ENCODE data around the gene MYF6.

MYF6 gene

DNA sequence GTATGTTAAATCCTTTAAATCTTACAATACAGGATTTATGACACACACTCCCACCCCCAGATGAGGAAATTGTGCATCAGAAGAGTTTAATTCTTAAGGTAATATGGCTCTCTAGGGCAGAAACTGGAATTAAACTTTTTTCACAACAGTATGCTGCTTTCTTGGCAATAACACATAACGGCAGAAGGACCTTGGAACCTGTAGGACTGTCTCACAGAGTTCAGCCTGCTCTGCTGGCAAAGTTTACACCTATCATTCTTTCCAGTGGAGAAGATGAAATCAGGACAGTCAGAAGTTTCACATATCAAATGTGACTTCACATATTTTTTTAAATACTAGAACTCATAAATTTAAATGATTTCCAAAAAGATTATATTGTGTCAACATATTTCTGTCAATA lies 30.6 kb upstream of the MYF6 start:
- Histone ChIP-seq H3K4me3 (ENCODE audit: low read length) (no peak overlapping the region), H3K9ac (ENCODE audit: low read length) (no peak overlapping the region), H3K4me1 (ENCODE audit: control insufficient read depth, low read depth, low read length) (no peaks in the 10 kb centered on the region), H2BK15ac (replicated peaks; ENCODE audit: low read depth) (no peak overlapping the region), H3K4ac (ENCODE audit: low read depth, low read length) (no peak overlapping the region), H3K56ac (ENCODE audit: low read length) (no peak overlapping the region), H2BK120ac (ENCODE audit: low read depth, low read length) (no peak overlapping the region), H3K23ac (ENCODE audit: low read length) (no peak overlapping the region), H4K8ac (ENCODE audit: low read depth, low read length) (no peak overlapping the region), H4K5ac (ENCODE audit: low read length) (no peak overlapping the region), H3K27ac (ENCODE audit: low read depth, low read length) (no peak overlapping the region), H3K36me3 (ENCODE audit: control insufficient read depth, insufficient read depth, low read length) (no peaks in the 10 kb centered on the region), H3K79me1 (ENCODE audit: low read length) (no peaks in the 10 kb centered on the region), H2BK5ac (ENCODE audit: low read length) (no peak overlapping the region), H3K27me3 (ENCODE audit: insufficient read depth, low read length, poor library complexity) (no peaks in the 10 kb centered on the region), H3K79me2 (ENCODE audit: control insufficient read depth, insufficient read depth, low read length) (no peaks in the 10 kb centered on the region), H3K18ac (ENCODE audit: low read length) (no peak overlapping the region), H3K4me2 (ENCODE audit: low read length) (no peak overlapping the region), H2AK5ac (ENCODE audit: low read length) (no peak overlapping the region)
- no CpG with 5 or more reads among the region's 1 CpG for WGBS (ENCODE audit: extremely low coverage, insufficient coverage, low lambda C conversion rate)
- no peak for DNase-seq

- H3K4me3 ChIP-seq (ENCODE audit: low read length): no peak overlapping the region
- H3K4me2 ChIP-seq (ENCODE audit: low read length): no peak overlapping the region
- no peak overlapping the region for H4K8ac ChIP-seq (ENCODE audit: low read depth, low read length)
- H3K9ac ChIP-seq (ENCODE audit: low read length): no peak overlapping the region
- H2BK120ac ChIP-seq (ENCODE audit: low read depth, low read length): no peak overlapping the region
- no peak overlapping the region for H3K56ac ChIP-seq (ENCODE audit: low read length)
- H2BK15ac ChIP-seq (replicated peaks; ENCODE audit: low read depth): no peak overlapping the region
- no CpG with 5 or more reads among the region's 1 CpG for WGBS (ENCODE audit: extremely low coverage, insufficient coverage, low lambda C conversion rate)
- H3K36me3 ChIP-seq (ENCODE audit: control insufficient read depth, insufficient read depth, low read length): no peaks in the 10 kb centered on the region
- H2AK5ac ChIP-seq (ENCODE audit: low read length): no peak overlapping the region
- H4K5ac ChIP-seq (ENCODE audit: low read length): no peak overlapping the region
- DNase-seq: no peak
- H3K79me1 ChIP-seq (ENCODE audit: low read length): no peaks in the 10 kb centered on the region
- H3K4ac ChIP-seq (ENCODE audit: low read depth, low read length): no peak overlapping the region
- no peak overlapping the region for H3K23ac ChIP-seq (ENCODE audit: low read length)
- no peaks in the 10 kb centered on the region for H3K27me3 ChIP-seq (ENCODE audit: insufficient read depth, low read length, poor library complexity)
- no peak overlapping the region for H3K27ac ChIP-seq (ENCODE audit: low read depth, low read length)
- no peak overlapping the region for H3K18ac ChIP-seq (ENCODE audit: low read length)
- no peaks in the 10 kb centered on the region for H3K79me2 ChIP-seq (ENCODE audit: control insufficient read depth, insufficient read depth, low read length)
- H2BK5ac ChIP-seq (ENCODE audit: low read length): no peak overlapping the region
- H3K4me1 ChIP-seq (ENCODE audit: control insufficient read depth, low read depth, low read length): no peaks in the 10 kb centered on the region
These were observed 29.4 kb upstream of the MYF6 start for GRCh38 chr12:80677994-80678393.

- no peak overlapping the region for H3K27ac ChIP-seq (ENCODE audit: low read depth, low read length)
- no peak overlapping the region for H4K8ac ChIP-seq (ENCODE audit: low read depth, low read length)
- no peak overlapping the region for H3K23ac ChIP-seq (ENCODE audit: low read length)
- H3K79me1 ChIP-seq (ENCODE audit: low read length): no peaks in the 10 kb centered on the region
- no CpG with 5 or more reads among the region's 3 CpGs for WGBS (ENCODE audit: extremely low coverage, insufficient coverage, low lambda C conversion rate)
- no peak overlapping the region for H4K5ac ChIP-seq (ENCODE audit: low read length)
- no peak overlapping the region for H3K4me3 ChIP-seq (ENCODE audit: low read length)
- no peaks in the 10 kb centered on the region for H3K27me3 ChIP-seq (ENCODE audit: insufficient read depth, low read length, poor library complexity)
- H3K36me3 ChIP-seq (ENCODE audit: control insufficient read depth, insufficient read depth, low read length): no peaks in the 10 kb centered on the region
- H3K56ac ChIP-seq (ENCODE audit: low read length): no peak overlapping the region
- no peak overlapping the region for H2BK5ac ChIP-seq (ENCODE audit: low read length)
- H2BK15ac ChIP-seq (replicated peaks; ENCODE audit: low read depth): no peak overlapping the region
- H3K4ac ChIP-seq (ENCODE audit: low read depth, low read length): no peak overlapping the region
- no peak overlapping the region for H3K4me2 ChIP-seq (ENCODE audit: low read length)
- DNase-seq: no peak
- H3K4me1 ChIP-seq (ENCODE audit: control insufficient read depth, low read depth, low read length): no peaks in the 10 kb centered on the region
- no peak overlapping the region for H3K18ac ChIP-seq (ENCODE audit: low read length)
- H2AK5ac ChIP-seq (ENCODE audit: low read length): no peak overlapping the region
- H3K79me2 ChIP-seq (ENCODE audit: control insufficient read depth, insufficient read depth, low read length): no peaks in the 10 kb centered on the region
- no peak overlapping the region for H3K9ac ChIP-seq (ENCODE audit: low read length)
- H2BK120ac ChIP-seq (ENCODE audit: low read depth, low read length): no peak overlapping the region
These were observed 27.9 kb upstream of the MYF6 start for GRCh38 chr12:80679346-80680131.

GRCh38 chr12:80681287-80681686 lies 26.1 kb upstream of the MYF6 start:
- H3K36me3 ChIP-seq (ENCODE audit: control insufficient read depth, insufficient read depth, low read length): no peaks in the 10 kb centered on the region
- no peak overlapping the region for H3K18ac ChIP-seq (ENCODE audit: low read length)
- H2BK120ac ChIP-seq (ENCODE audit: low read depth, low read length): no peak overlapping the region
- no peaks in the 10 kb centered on the region for H3K4me1 ChIP-seq (ENCODE audit: control insufficient read depth, low read depth, low read length)
- no CpG with 5 or more reads among the region's 2 CpGs for WGBS (ENCODE audit: extremely low coverage, insufficient coverage, low lambda C conversion rate)
- H4K8ac ChIP-seq (ENCODE audit: low read depth, low read length): no peak overlapping the region
- H2BK5ac ChIP-seq (ENCODE audit: low read length): no peak overlapping the region
- no peaks in the 10 kb centered on the region for H3K27me3 ChIP-seq (ENCODE audit: insufficient read depth, low read length, poor library complexity)
- H3K4ac ChIP-seq (ENCODE audit: low read depth, low read length): no peak overlapping the region
- H3K4me3 ChIP-seq (ENCODE audit: low read length): no peak overlapping the region
- no peak overlapping the region for H3K23ac ChIP-seq (ENCODE audit: low read length)
- no peak overlapping the region for H3K4me2 ChIP-seq (ENCODE audit: low read length)
- no peak overlapping the region for H3K27ac ChIP-seq (ENCODE audit: low read depth, low read length)
- H3K9ac ChIP-seq (ENCODE audit: low read length): no peak overlapping the region
- H3K79me2 ChIP-seq (ENCODE audit: control insufficient read depth, insufficient read depth, low read length): no peaks in the 10 kb centered on the region
- DNase-seq: no peak
- no peak overlapping the region for H3K56ac ChIP-seq (ENCODE audit: low read length)
- H3K79me1 ChIP-seq (ENCODE audit: low read length): no peaks in the 10 kb centered on the region
- H2AK5ac ChIP-seq (ENCODE audit: low read length): no peak overlapping the region
- H4K5ac ChIP-seq (ENCODE audit: low read length): no peak overlapping the region
- no peak overlapping the region for H2BK15ac ChIP-seq (replicated peaks; ENCODE audit: low read depth)

GRCh38 chr12:80681786-80682185 lies 25.6 kb upstream of the MYF6 start:
- no peak overlapping the region for H3K23ac ChIP-seq (ENCODE audit: low read length)
- H3K4me3 ChIP-seq (ENCODE audit: low read length): no peak overlapping the region
- no peak for DNase-seq
- H2AK5ac ChIP-seq (ENCODE audit: low read length): no peak overlapping the region
- H3K79me1 ChIP-seq (ENCODE audit: low read length): no peaks in the 10 kb centered on the region
- H3K9ac ChIP-seq (ENCODE audit: low read length): no peak overlapping the region
- no peak overlapping the region for H3K56ac ChIP-seq (ENCODE audit: low read length)
- H3K27me3 ChIP-seq (ENCODE audit: insufficient read depth, low read length, poor library complexity): no peaks in the 10 kb centered on the region
- WGBS (ENCODE audit: extremely low coverage, insufficient coverage, low lambda C conversion rate): 100% methylated on average over 1 of the region's 3 CpGs
- H3K36me3 ChIP-seq (ENCODE audit: control insufficient read depth, insufficient read depth, low read length): no peaks in the 10 kb centered on the region
- no peak overlapping the region for H3K18ac ChIP-seq (ENCODE audit: low read length)
- H2BK5ac ChIP-seq (ENCODE audit: low read length): no peak overlapping the region
- no peaks in the 10 kb centered on the region for H3K79me2 ChIP-seq (ENCODE audit: control insufficient read depth, insufficient read depth, low read length)
- no peak overlapping the region for H3K4ac ChIP-seq (ENCODE audit: low read depth, low read length)
- H2BK120ac ChIP-seq (ENCODE audit: low read depth, low read length): no peak overlapping the region
- H3K4me2 ChIP-seq (ENCODE audit: low read length): no peak overlapping the region
- no peak overlapping the region for H4K8ac ChIP-seq (ENCODE audit: low read depth, low read length)
- H3K4me1 ChIP-seq (ENCODE audit: control insufficient read depth, low read depth, low read length): no peaks in the 10 kb centered on the region
- H4K5ac ChIP-seq (ENCODE audit: low read length): no peak overlapping the region
- no peak overlapping the region for H3K27ac ChIP-seq (ENCODE audit: low read depth, low read length)
- no peak overlapping the region for H2BK15ac ChIP-seq (replicated peaks; ENCODE audit: low read depth)

- Histone ChIP-seq H3K36me3 (ENCODE audit: control insufficient read depth, insufficient read depth, low read length) (no peaks in the 10 kb centered on the region), H3K27ac (ENCODE audit: low read depth, low read length) (no peak overlapping the region), H3K4me1 (ENCODE audit: control insufficient read depth, low read depth, low read length) (no peaks in the 10 kb centered on the region), H3K4me3 (ENCODE audit: low read length) (no peak overlapping the region), H3K23ac (ENCODE audit: low read length) (no peak overlapping the region), H3K79me1 (ENCODE audit: low read length) (no peaks in the 10 kb centered on the region), H3K9ac (ENCODE audit: low read length) (no peak overlapping the region), H3K27me3 (ENCODE audit: insufficient read depth, low read length, poor library complexity) (no peaks in the 10 kb centered on the region), H2BK5ac (ENCODE audit: low read length) (no peak overlapping the region), H3K4ac (ENCODE audit: low read depth, low read length) (no peak overlapping the region), H3K79me2 (ENCODE audit: control insufficient read depth, insufficient read depth, low read length) (no peaks in the 10 kb centered on the region), H2BK15ac (replicated peaks; ENCODE audit: low read depth) (no peak overlapping the region), H2BK120ac (ENCODE audit: low read depth, low read length) (no peak overlapping the region), H3K18ac (ENCODE audit: low read length) (no peak overlapping the region), H4K8ac (ENCODE audit: low read depth, low read length) (no peak overlapping the region), H3K56ac (ENCODE audit: low read length) (no peak overlapping the region), H4K5ac (ENCODE audit: low read length) (no peak overlapping the region), H3K4me2 (ENCODE audit: low read length) (no peak overlapping the region), H2AK5ac (ENCODE audit: low read length) (no peak overlapping the region)
- peak; percentile 57 for DNase-seq
- WGBS (ENCODE audit: extremely low coverage, insufficient coverage, low lambda C conversion rate): no CpG with 5 or more reads among the region's 7 CpGs
These were observed 23.3 kb upstream of the MYF6 start for GRCh38 chr12:80684077-80684495.
